ENCODE results near the gene MBTPS1. TPM values are rescaled to one million over a fixed set of nuclear protein-coding genes. Genes with fewer than 3 reads are reported as not detected.

Gene MBTPS1
- total and polyA plus RNA-seq, 10 of the 15 experiments (the other 5 are each of a cell fraction or from before 2014, with no cell fraction given): 1.3 to 43.9 (median 35.2) TPM

DNA sequence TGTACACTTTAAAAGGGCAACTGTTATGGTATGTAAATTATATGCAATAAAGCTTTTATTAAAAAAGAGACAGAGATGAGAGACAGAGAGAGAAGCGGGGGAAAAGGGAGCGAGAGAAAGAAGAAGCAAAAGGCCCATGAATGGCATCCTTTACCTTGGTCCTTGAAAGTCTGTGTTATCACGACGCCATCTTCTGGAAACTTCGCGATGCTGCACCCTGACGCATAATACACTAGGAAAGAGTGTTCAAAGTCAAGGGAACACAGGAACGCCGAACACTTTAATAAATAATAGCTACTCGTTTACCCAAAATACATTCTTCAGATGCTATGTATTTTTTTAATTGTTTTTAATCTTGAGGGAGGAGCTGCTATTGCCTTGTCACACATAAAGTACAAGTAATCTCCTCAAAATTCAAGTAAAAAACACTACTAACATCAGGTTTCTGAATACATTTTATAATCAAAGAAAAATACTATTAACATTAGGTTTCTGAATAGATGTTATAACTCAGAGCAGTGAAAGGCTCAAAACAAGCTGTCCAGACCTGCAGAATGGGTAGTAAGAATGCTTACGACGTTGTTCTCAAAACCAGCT lies 51.1 kb downstream of the MBTPS1 start:
- CTCF ChIA-PET: interaction anchor here (0.6 to 3.1 kb wide), 29 partner anchors 9 to 868 kb away, joined by 3 to 19 read pairs (median 4); partner anchors contain the start of genes OSGIN1 and TAF1C
- H4K20me1 ChIP-seq (ENCODE audit: control insufficient read depth, insufficient read depth): no peaks in the 10 kb centered on the region
- no peak overlapping the region for H2AFZ ChIP-seq (ENCODE audit: control insufficient read depth, low read depth, low read length)
- H3K27ac ChIP-seq (ENCODE audit: control insufficient read depth, insufficient read depth): no peak overlapping the region
- no peak overlapping the region for H3K4me3 ChIP-seq
- SMC1A ChIA-PET (ENCODE audit: uncharacterized antibody, unreplicated experiment): interaction anchor here (0.9 to 1.6 kb wide), 5 partner anchors 12 to 121 kb away, joined by 3 to 9 read pairs (median 5); partner anchors contain the start of gene TAF1C
- in situ Hi-C loops (cut with MboI): no loop called here
- POLR2A ChIA-PET: no interaction called here
- ATAC-seq (peak; percentile 85), FAIRE-seq (no peak), DNase-seq (ENCODE audit: low read depth, low spot score) (no peak)
- H3K36me3 ChIP-seq (ENCODE audit: control insufficient read depth in 2 of 2, insufficient read depth in 2 of 2, low read length in 1 of 2): peaks cover 30 to 41% of the 10 kb centered on the region in 2 experiments; a peak in 3 of 4 replicates
- BruUV-seq (replicated peaks): no TSS peak
- H3K27me3 ChIP-seq (replicated peaks in 1 of 2; ENCODE audit: control insufficient read depth in 2 of 2, insufficient read depth in 2 of 2, low read length in 1 of 2): no peaks in the 10 kb centered on the region
- intact Hi-C loops (cut with micrococcal nuclease; ENCODE audit: unreplicated experiment): loop anchor here (1.0 kb wide), 1 partner anchor 109 kb away; no protein-coding TSS in a partner anchor
- H3K9me3 ChIP-seq (replicated peaks; ENCODE audit: control insufficient read depth, insufficient read depth, low read length): no peaks in the 10 kb centered on the region
- WGBS (ENCODE audit: insufficient coverage, insufficient replicate concordance, low lambda C conversion rate, missing lambda C conversion rate): 87% methylated on average over 12 of the region's 12 CpGs
- TF ChIP-seq JUND (IDR thresholded peaks at IDR 0.05; ENCODE audit: low read depth, low read length) (no peak), EED (IDR thresholded peaks at IDR 0.05; ENCODE audit: low read depth) (no peak), GATAD2B (conservative IDR thresholded peaks at IDR 0.05; ENCODE audit: low read depth) (no peak), SMC3 (IDR thresholded peaks at IDR 0.05; ENCODE audit: borderline replicate concordance, low read length) (peak; percentile 61; the same call in 1 of the 2 replicates), CREB1 (IDR thresholded peaks at IDR 0.05; ENCODE audit: low read depth) (no peak), SREBF2 (IDR thresholded peaks at IDR 0.05; ENCODE audit: low read length) (no peak), POLR2A (IDR thresholded peaks at IDR 0.05; ENCODE audit: low read depth, low read length) (no peak), MYB (IDR thresholded peaks at IDR 0.05; ENCODE audit: borderline replicate concordance, low read depth, low read length) (no peak), IKZF1 (conservative IDR thresholded peaks at IDR 0.05) (no peak), CEBPB (IDR thresholded peaks at IDR 0.05; ENCODE audit: borderline replicate concordance in 1 of 2, low read depth in 2 of 2, low read length in 2 of 2) (no peak), ZNF24 (IDR thresholded peaks at IDR 0.05) (no peak), SP1 (IDR thresholded peaks at IDR 0.05; ENCODE audit: low read depth, low read length) (no peak), RCOR1 (conservative IDR thresholded peaks at IDR 0.05; ENCODE audit: low read depth, low read length) (no peak), SREBF1 (IDR thresholded peaks at IDR 0.05; ENCODE audit: low read length) (no peak), RAD21 (IDR thresholded peaks at IDR 0.05; ENCODE audit: insufficient read depth, low read depth, low read length) (peak; percentile 54), RELA (IDR thresholded peaks at IDR 0.05; ENCODE audit: borderline replicate concordance, partially characterized antibody) (no peak), ZNF274 (IDR thresholded peaks at IDR 0.05; ENCODE audit: insufficient read depth, insufficient read length) (no peak), STAT1 (conservative IDR thresholded peaks at IDR 0.05) (no peak), RAD51 (IDR thresholded peaks at IDR 0.05) (no peak)
- TF ChIP-seq, protein P1, sequence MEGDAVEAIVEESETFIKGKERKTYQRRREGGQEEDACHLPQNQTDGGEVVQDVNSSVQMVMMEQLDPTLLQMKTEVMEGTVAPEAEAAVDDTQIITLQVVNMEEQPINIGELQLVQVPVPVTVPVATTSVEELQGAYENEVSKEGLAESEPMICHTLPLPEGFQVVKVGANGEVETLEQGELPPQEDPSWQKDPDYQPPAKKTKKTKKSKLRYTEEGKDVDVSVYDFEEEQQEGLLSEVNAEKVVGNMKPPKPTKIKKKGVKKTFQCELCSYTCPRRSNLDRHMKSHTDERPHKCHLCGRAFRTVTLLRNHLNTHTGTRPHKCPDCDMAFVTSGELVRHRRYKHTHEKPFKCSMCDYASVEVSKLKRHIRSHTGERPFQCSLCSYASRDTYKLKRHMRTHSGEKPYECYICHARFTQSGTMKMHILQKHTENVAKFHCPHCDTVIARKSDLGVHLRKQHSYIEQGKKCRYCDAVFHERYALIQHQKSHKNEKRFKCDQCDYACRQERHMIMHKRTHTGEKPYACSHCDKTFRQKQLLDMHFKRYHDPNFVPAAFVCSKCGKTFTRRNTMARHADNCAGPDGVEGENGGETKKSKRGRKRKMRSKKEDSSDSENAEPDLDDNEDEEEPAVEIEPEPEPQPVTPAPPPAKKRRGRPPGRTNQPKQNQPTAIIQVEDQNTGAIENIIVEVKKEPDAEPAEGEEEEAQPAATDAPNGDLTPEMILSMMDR (IDR thresholded peaks at IDR 0.05 in 2 of 3, conservative IDR thresholded peaks at IDR 0.05 in 1 of 3; ENCODE audit: control insufficient read depth in 2 of 3, extremely low read depth in 1 of 3, insufficient read depth in 1 of 3, low read depth in 3 of 3, low read length in 3 of 3): peak; percentile 60 to 69 (median 66)
- no peak overlapping the region for H3K4me2 ChIP-seq (ENCODE audit: control insufficient read depth, insufficient read depth)
- RAD21 ChIA-PET (ENCODE audit: unreplicated experiment): interaction anchor here (0.6 to 1.9 kb wide), 6 partner anchors 11 to 121 kb away, joined by 3 to 6 read pairs (median 4); partner anchors contain the start of gene TAF1C
- H3K79me2 ChIP-seq (ENCODE audit: control insufficient read depth, insufficient read depth, low read length): no peaks in the 10 kb centered on the region
- H3K4me1 ChIP-seq (ENCODE audit: control insufficient read depth, insufficient read depth, low read length): no peaks in the 10 kb centered on the region
- no peak overlapping the region for H3K9ac ChIP-seq (ENCODE audit: control insufficient read depth, insufficient read depth, low read length)

Measured in GM12878 (cell line).